ENCODE measurements around the gene ARHGAP26.

DNA sequence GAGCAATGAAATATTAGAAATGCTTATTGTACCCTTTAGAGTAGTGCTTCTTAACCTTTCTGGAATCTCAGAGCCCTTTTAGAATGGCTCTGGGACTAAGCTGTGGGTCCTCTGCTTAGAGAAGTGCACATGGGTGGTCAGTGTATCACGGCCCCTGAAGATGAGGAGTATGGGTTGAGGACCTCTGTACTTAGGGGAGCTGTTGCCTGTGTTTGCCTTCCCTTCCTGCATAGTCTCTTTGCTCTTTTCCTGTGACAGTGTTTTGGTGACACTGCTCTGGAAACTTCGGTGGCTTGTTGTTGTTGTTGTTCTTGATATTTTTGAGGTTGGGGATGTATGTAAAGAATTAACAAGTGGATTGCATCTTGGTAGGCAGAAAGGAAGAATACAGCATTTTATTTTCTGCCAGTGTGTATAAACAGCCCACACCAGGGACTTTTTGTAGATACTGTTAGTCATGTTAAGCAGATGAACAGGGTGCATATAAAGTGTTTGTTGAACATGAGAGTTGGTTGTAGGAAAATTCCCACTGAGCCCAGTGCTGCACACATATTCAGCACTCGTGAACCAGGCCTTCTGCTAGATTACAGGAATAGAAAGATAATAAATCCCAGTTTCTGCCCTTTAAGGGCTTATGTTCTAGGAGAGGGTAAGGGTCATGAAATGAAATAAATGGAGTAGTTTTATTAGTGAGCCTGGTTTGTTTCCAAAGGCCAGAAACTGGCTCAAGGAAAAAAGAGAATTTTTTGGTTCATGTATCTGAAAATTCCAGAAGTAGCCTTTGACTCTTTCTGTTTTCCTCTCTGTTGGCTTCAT lies 199.7 kb downstream of the ARHGAP26 start:
- no peak for TF ChIP-seq POLR2A (IDR thresholded peaks at IDR 0.05; ENCODE audit: borderline replicate concordance, extremely low read depth, insufficient read depth, insufficient read length)
- TF ChIP-seq, protein P1, sequence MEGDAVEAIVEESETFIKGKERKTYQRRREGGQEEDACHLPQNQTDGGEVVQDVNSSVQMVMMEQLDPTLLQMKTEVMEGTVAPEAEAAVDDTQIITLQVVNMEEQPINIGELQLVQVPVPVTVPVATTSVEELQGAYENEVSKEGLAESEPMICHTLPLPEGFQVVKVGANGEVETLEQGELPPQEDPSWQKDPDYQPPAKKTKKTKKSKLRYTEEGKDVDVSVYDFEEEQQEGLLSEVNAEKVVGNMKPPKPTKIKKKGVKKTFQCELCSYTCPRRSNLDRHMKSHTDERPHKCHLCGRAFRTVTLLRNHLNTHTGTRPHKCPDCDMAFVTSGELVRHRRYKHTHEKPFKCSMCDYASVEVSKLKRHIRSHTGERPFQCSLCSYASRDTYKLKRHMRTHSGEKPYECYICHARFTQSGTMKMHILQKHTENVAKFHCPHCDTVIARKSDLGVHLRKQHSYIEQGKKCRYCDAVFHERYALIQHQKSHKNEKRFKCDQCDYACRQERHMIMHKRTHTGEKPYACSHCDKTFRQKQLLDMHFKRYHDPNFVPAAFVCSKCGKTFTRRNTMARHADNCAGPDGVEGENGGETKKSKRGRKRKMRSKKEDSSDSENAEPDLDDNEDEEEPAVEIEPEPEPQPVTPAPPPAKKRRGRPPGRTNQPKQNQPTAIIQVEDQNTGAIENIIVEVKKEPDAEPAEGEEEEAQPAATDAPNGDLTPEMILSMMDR (IDR thresholded peaks at IDR 0.05 in 2 of 3, conservative IDR thresholded peaks at IDR 0.05 in 1 of 3; ENCODE audit: borderline replicate concordance in 1 of 3, insufficient read depth in 1 of 3, low read depth in 2 of 3, low read length in 2 of 3) = no peak
- no peak for TF ChIP-seq SRF (IDR thresholded peaks at IDR 0.05; ENCODE audit: low read depth)
- no peak for TF ChIP-seq SIN3A (IDR thresholded peaks at IDR 0.05; ENCODE audit: low read depth)
- TF ChIP-seq SP1 (IDR thresholded peaks at IDR 0.05; ENCODE audit: low read depth) = no peak
- no peak for TF ChIP-seq POLR2AphosphoS5 (IDR thresholded peaks at IDR 0.05; ENCODE audit: low read depth, low read length)
- no peak for TF ChIP-seq EZH2 (IDR thresholded peaks at IDR 0.05)
- TF ChIP-seq, protein P2, sequence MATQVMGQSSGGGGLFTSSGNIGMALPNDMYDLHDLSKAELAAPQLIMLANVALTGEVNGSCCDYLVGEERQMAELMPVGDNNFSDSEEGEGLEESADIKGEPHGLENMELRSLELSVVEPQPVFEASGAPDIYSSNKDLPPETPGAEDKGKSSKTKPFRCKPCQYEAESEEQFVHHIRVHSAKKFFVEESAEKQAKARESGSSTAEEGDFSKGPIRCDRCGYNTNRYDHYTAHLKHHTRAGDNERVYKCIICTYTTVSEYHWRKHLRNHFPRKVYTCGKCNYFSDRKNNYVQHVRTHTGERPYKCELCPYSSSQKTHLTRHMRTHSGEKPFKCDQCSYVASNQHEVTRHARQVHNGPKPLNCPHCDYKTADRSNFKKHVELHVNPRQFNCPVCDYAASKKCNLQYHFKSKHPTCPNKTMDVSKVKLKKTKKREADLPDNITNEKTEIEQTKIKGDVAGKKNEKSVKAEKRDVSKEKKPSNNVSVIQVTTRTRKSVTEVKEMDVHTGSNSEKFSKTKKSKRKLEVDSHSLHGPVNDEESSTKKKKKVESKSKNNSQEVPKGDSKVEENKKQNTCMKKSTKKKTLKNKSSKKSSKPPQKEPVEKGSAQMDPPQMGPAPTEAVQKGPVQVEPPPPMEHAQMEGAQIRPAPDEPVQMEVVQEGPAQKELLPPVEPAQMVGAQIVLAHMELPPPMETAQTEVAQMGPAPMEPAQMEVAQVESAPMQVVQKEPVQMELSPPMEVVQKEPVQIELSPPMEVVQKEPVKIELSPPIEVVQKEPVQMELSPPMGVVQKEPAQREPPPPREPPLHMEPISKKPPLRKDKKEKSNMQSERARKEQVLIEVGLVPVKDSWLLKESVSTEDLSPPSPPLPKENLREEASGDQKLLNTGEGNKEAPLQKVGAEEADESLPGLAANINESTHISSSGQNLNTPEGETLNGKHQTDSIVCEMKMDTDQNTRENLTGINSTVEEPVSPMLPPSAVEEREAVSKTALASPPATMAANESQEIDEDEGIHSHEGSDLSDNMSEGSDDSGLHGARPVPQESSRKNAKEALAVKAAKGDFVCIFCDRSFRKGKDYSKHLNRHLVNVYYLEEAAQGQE (IDR thresholded peaks at IDR 0.05; ENCODE audit: low read depth) = no peak
- TF ChIP-seq YY1 (IDR thresholded peaks at IDR 0.05; ENCODE audit: extremely low read depth, insufficient replicate concordance, low read depth, low read length) = no peak
- TF ChIP-seq EZH2phosphoT487 (IDR thresholded peaks at IDR 0.05; ENCODE audit: borderline replicate concordance) = no peak
